T-cell (primary cell): ENCODE results near the gene KCND2. TPM values are rescaled to one million over a fixed set of nuclear protein-coding genes. Genes with fewer than 3 reads are reported as not detected.
"Not testable (repeated sequence)": the region's sequence is repeated elsewhere in the genome, so short reads cannot be mapped to it uniquely, and the experiment has no call there.

ENCODE experiments used
- ATAC-seq, 4 experiments: fragments of 200-7000 bp in 3 of 4; fragments of 150-1000 bp in 1 of 4; cut with Tn5 transposase; replicated peaks in 1 of 4; 1 replicate in 3 of 4; 2 replicates in 1 of 4; pipeline ENCODE4 v1.10.0; 2021; ENCODE audit warnings: moderate library complexity in 3 of 4, mild to moderate bottlenecking in 2 of 4, moderate number of reproducible peaks in 1 of 4
- CTCF ChIA-PET, 2 donors: fragments of 300-600 bp; sonication (Branson Sonifier 250); formaldehyde crosslinking; loops; one replicate each; lab custom pipeline; 2022; ENCODE audit warnings: antibody characterized with exemption in 2 of 2; lab: Charles Lee
- POLR2A ChIA-PET, 2 donors: fragments of 300-600 bp; sonication (Branson Sonifier 250); formaldehyde crosslinking; loops; one replicate each; lab custom pipeline; 2022; ENCODE audit warnings: antibody characterized with exemption in 2 of 2; lab: Charles Lee
- DNase-seq, 35 experiments: peaks; one replicate each; pipeline versions ENCODE4 v3.0.0 to v3.0.0-alpha.2; 2013 to 2023
- H3K27ac ChIP-seq: one replicate; pipeline ENCODE4 v1.5.1; 2013; ENCODE audit warnings: low read length
- H3K27me3 ChIP-seq, 2 experiments: replicated peaks in 1 of 2; 1 replicate in 1 of 2; 2 replicates in 1 of 2; pipeline versions ENCODE4 v1.6.1 to v1.7.0; 2013; ENCODE audit warnings: low read length in 1 of 2, mixed read lengths in 1 of 2; ENCODE audit not compliant: control insufficient read depth in 2 of 2, insufficient read depth in 2 of 2; ENCODE audit errors: extremely low read depth in 1 of 2
- H3K36me3 ChIP-seq, 2 donors: 1 replicate in 1 of 2; 2 replicates in 1 of 2; pipeline versions ENCODE4 v1.6.1 to v1.7.0; 2013; ENCODE audit warnings: low read length in 1 of 2; ENCODE audit not compliant: control insufficient read depth in 2 of 2, insufficient read depth in 1 of 2; ENCODE audit errors: extremely low read depth in 1 of 2
- H3K4me1 ChIP-seq, 2 experiments: 1 replicate in 1 of 2; 2 replicates in 1 of 2; pipeline versions ENCODE4 v1.6.1 to v1.7.0; 2013; ENCODE audit warnings: low read length in 2 of 2, mixed read lengths in 1 of 2; ENCODE audit not compliant: insufficient read depth in 2 of 2, control insufficient read depth in 1 of 2; ENCODE audit errors: extremely low read depth in 1 of 2
- H3K4me3 ChIP-seq, 2 donors: 1 replicate in 1 of 2; 2 replicates in 1 of 2; pipeline versions ENCODE4 v1.5.1 to v1.7.0; 2013; ENCODE audit warnings: mild to moderate bottlenecking in 2 of 2, low read length in 1 of 2, moderate library complexity in 1 of 2; ENCODE audit not compliant: control insufficient read depth in 1 of 2; ENCODE audit errors: extremely low read depth in 1 of 2
- H3K9me3 ChIP-seq: 2 replicates; pipeline ENCODE4 v1.7.0; 2013
- H3K27ac Mint-ChIP-seq, 2 donors: one replicate each; pipeline ENCODE4 v1.8.0; 2020 to 2021; ENCODE audit warnings: mild to moderate bottlenecking in 2 of 2, mixed read lengths in 2 of 2
- H3K27me3 Mint-ChIP-seq, 2 donors: one replicate each; pipeline ENCODE4 v1.8.0; 2021 to 2022; ENCODE audit warnings: mixed read lengths in 2 of 2
- H3K36me3 Mint-ChIP-seq: one replicate; pipeline ENCODE4 v1.8.0; 2021; ENCODE audit warnings: mixed read lengths
- H3K4me1 Mint-ChIP-seq, 3 donors: one replicate each; pipeline ENCODE4 v1.8.0; 2020 to 2022; ENCODE audit warnings: mixed read lengths in 3 of 3, mild to moderate bottlenecking in 1 of 3
- H3K4me3 Mint-ChIP-seq, 3 donors: one replicate each; pipeline ENCODE4 v1.8.0; 2020 to 2022; ENCODE audit warnings: mild to moderate bottlenecking in 3 of 3, mixed read lengths in 3 of 3, moderate library complexity in 3 of 3
- H3K9me3 Mint-ChIP-seq, 3 donors: one replicate each; pipeline ENCODE4 v1.8.0; 2020 to 2022; ENCODE audit warnings: mixed read lengths in 3 of 3
- WGBS: methylation state at CpG from one replicate; pipeline ENCODE4 v1.1.5; 2013; ENCODE audit warnings: missing lambda C conversion rate; ENCODE audit not compliant: insufficient coverage; 5-methylcytosine and 5-hydroxymethylcytosine counted together
- total RNA-seq, 35 experiments: library from RNA in 6 of 35; stranded (reverse) in 6 of 35; fragments of 120-200 nt in 1 of 35; gene quantifications; one replicate each; pipeline versions ENCODE4 v1.2.1 to v1.2.4 and lab custom pipeline; 2013 to 2026

Gene KCND2
- total RNA-seq, 5 donors from 2014 or later (not counting 1 experiment from before 2014, with no cell fraction given): not detected

DNA sequence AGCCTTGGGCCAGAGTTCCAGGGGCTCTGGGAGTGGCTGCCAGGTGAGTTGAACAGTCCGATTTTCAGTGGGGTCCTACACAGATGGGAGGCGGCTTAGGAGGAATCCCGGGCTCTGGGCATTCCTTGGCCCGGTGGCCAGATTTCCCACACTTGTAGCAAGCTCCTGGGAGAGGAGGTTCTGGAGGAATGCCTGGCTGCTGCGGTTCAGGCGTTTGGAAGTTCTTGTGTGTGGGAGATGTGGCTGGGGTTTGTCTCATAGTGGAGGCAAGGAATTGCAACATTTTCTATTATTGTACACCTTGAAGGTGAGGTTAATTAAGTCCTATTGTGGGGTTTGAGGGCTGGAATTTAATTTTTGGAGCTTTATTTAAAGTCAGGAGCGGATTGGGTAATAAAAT is 507.5 kb downstream of the KCND2 start:
- H3K4me1 ChIP-seq, H3K9me3 Mint-ChIP-seq, H3K27ac Mint-ChIP-seq, H3K27ac ChIP-seq, H3K27me3 Mint-ChIP-seq, H3K4me3 Mint-ChIP-seq, ATAC-seq, DNase-seq, H3K4me3 ChIP-seq, H3K4me1 Mint-ChIP-seq, H3K27me3 ChIP-seq, CTCF ChIA-PET, H3K36me3 ChIP-seq, H3K9me3 ChIP-seq, POLR2A ChIA-PET, H3K36me3 Mint-ChIP-seq: not testable (repeated sequence)
- 75% methylated on average over 5 of the region's 7 CpGs for WGBS

DNA sequence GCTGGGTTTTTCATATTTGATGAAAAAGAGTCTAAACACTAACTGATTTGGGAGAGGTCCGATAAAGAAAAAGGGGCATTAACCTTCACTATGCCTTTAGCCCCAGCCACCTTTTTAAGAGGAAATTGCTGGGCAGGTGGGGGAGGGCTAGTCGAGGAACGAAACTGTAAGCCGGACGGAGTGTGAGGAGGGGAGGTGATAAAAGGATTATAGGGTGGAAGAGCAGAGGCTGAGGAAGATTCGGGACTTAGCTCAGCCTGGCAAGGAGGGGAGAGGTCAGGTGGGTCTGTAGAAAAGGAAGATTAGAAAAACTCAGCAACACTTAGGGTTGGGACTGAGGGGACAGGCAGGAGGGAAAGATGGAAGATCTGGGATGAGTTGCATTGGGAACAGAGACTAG is 508.0 kb downstream of the KCND2 start:
- H3K36me3 Mint-ChIP-seq: no peaks in the 10 kb centered on the region

GRCh38 chr7:120781924-120782323 is 508.9 kb downstream of the KCND2 start:
- H3K9me3 Mint-ChIP-seq, CTCF ChIA-PET, H3K27me3 Mint-ChIP-seq, H3K27ac Mint-ChIP-seq, H3K27ac ChIP-seq, H3K4me3 Mint-ChIP-seq, ATAC-seq, H3K4me3 ChIP-seq, H3K27me3 ChIP-seq, H3K4me1 ChIP-seq, H3K4me1 Mint-ChIP-seq, DNase-seq, POLR2A ChIA-PET, H3K36me3 ChIP-seq, H3K9me3 ChIP-seq, H3K36me3 Mint-ChIP-seq: not testable (repeated sequence)
- 83% methylated on average over 8 of the region's 10 CpGs for WGBS

More for the DNA sequence above, 508.0 kb downstream of the KCND2 start:
- no peaks in the 10 kb centered on the region for H3K9me3 ChIP-seq
- DNase-seq (no peak), ATAC-seq (no peak)
- Mint-ChIP-seq H3K27ac (no peak overlapping the region), H3K27me3 (peaks cover 0 to 7% of the 10 kb centered on the region in 2 donors), H3K4me3 (no peak overlapping the region), H3K9me3 (no peaks in the 10 kb centered on the region), H3K4me1 (no peaks in the 10 kb centered on the region)
- CTCF ChIA-PET: no interaction called here
- no peaks in the 10 kb centered on the region for H3K36me3 ChIP-seq
- WGBS: 81% methylated on average over 5 of the region's 6 CpGs
- no peak overlapping the region for H3K4me3 ChIP-seq
- no peak overlapping the region for H3K27ac ChIP-seq
- no peaks in the 10 kb centered on the region for H3K4me1 ChIP-seq
- peaks cover 0 to 6% of the 10 kb centered on the region in 2 experiments for H3K27me3 ChIP-seq
- POLR2A ChIA-PET: no interaction called here

DNA sequence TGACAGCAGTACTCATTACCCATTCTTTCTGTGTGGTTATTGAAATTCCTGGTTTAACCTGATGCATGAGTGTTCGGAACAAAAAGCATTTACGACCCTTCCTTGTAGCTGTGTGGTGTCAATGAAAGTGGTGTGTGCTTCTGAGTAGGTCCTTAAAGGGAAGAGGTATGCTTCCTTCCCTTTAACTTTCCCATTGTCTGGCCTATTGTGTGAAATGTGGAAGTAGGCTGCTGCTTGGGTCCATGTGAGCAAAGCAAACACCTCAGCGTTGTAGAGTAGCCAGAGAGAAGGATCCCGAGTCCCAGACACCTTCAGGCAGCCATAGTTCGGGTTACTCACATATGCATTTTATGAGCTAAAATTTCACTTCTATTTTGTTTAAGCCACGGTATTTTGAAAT is 510.3 kb downstream of the KCND2 start:
- ATAC-seq (no peak), DNase-seq (no peak)
- no peaks in the 10 kb centered on the region for H3K4me1 Mint-ChIP-seq
- no peak overlapping the region for H3K4me3 ChIP-seq
- WGBS: 100% methylated on average over 1 of the region's 6 CpGs
- H3K27ac Mint-ChIP-seq: no peak overlapping the region
- H3K9me3 Mint-ChIP-seq: no peaks in the 10 kb centered on the region
- no peaks in the 10 kb centered on the region for H3K9me3 ChIP-seq
- H3K27me3 Mint-ChIP-seq: peaks cover 0 to 8% of the 10 kb centered on the region in 2 donors
- no peaks in the 10 kb centered on the region for H3K36me3 ChIP-seq
- H3K27me3 ChIP-seq: peaks cover 0 to 2% of the 10 kb centered on the region in 2 experiments
- ChIA-PET CTCF (no interaction called here), POLR2A (no interaction called here)
- no peak overlapping the region for H3K27ac ChIP-seq
- H3K4me1 ChIP-seq: no peaks in the 10 kb centered on the region
- no peaks in the 10 kb centered on the region for H3K36me3 Mint-ChIP-seq
- H3K4me3 Mint-ChIP-seq: no peak overlapping the region

DNA sequence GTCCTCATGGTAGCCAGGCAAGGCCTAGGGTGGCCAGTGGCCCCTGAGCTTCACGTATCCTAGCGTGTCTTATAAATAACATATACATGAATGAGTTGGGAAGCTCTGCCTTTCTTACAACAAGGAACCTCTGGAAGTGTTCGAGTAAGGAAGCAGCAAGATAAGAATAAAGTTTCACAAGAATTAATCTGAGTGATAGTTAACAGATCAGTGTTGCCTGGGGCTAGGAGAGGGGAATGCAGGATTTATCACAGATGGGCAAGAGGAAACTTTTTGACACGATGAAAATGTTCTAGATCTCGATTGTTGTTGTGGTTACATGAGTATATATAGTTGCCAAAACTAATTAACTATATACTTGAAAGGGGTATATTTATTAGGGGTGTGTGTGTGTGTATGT is 510.7 kb downstream of the KCND2 start:
- Mint-ChIP-seq H3K9me3 (no peaks in the 10 kb centered on the region), H3K36me3 (no peaks in the 10 kb centered on the region), H3K4me1 (no peaks in the 10 kb centered on the region), H3K27ac (no peak overlapping the region), H3K27me3 (peaks cover 0 to 12% of the 10 kb centered on the region in 2 donors), H3K4me3 (no peak overlapping the region)
- no peaks in the 10 kb centered on the region for H3K9me3 ChIP-seq
- no peak overlapping the region for H3K27ac ChIP-seq
- POLR2A ChIA-PET: no interaction called here
- CTCF ChIA-PET: no interaction called here
- no peaks in the 10 kb centered on the region for H3K4me1 ChIP-seq
- H3K4me3 ChIP-seq: no peak overlapping the region
- peaks cover 0 to 2% of the 10 kb centered on the region in 2 experiments for H3K27me3 ChIP-seq
- DNase-seq (no peak), ATAC-seq (no peak)
- 67% methylated on average over 1 of the region's 5 CpGs for WGBS
- H3K36me3 ChIP-seq: no peaks in the 10 kb centered on the region

- no peaks in the 10 kb centered on the region for H3K36me3 Mint-ChIP-seq
- Histone ChIP-seq H3K4me1 (no peaks in the 10 kb centered on the region), H3K9me3 (no peaks in the 10 kb centered on the region), H3K36me3 (no peaks in the 10 kb centered on the region), H3K4me3 (no peak overlapping the region), H3K27me3 (peaks cover 0 to 2% of the 10 kb centered on the region in 2 experiments), H3K27ac (no peak overlapping the region)
- no peak overlapping the region for H3K27ac Mint-ChIP-seq
- 50% methylated on average over 1 of the region's 1 CpG for WGBS
- H3K4me3 Mint-ChIP-seq: no peak overlapping the region
- H3K9me3 Mint-ChIP-seq: no peaks in the 10 kb centered on the region
- H3K27me3 Mint-ChIP-seq: peaks cover 0 to 16% of the 10 kb centered on the region in 2 donors
- H3K4me1 Mint-ChIP-seq: no peaks in the 10 kb centered on the region
- CTCF ChIA-PET: no interaction called here
- DNase-seq: no peak
- no peak for ATAC-seq
- POLR2A ChIA-PET: interaction anchor here in 1 of 2 donors (0.6 kb wide), 1 partner anchor 1433 kb away, joined by 3 read pairs; no protein-coding TSS in a partner anchor
Observed at GRCh38 chr7:120785095-120785494, 512.1 kb downstream of the KCND2 start.
